ENCODE measurements around the gene TCF3.

Gene TCF3

GRCh38 chr19:1676351-1677266 lies 24.2 kb upstream of the TCF3 start:
- TF ChIP-seq GATA3 (IDR thresholded peaks at IDR 0.05; ENCODE audit: low read depth, low read length) (no peak), GATA2 (IDR thresholded peaks at IDR 0.05; ENCODE audit: low read depth, low read length) (no peak)

- TF ChIP-seq GATA2 (IDR thresholded peaks at IDR 0.05; ENCODE audit: low read depth, low read length) (peak; percentile 83), GATA3 (IDR thresholded peaks at IDR 0.05; ENCODE audit: low read depth, low read length) (no peak)
These were observed 23.4 kb upstream of the TCF3 start for GRCh38 chr19:1675633-1676350.

- no peak for TF ChIP-seq GATA3 (IDR thresholded peaks at IDR 0.05; ENCODE audit: low read depth, low read length)
These were observed 21.9 kb upstream of the TCF3 start for GRCh38 chr19:1674293-1674679.

- TF ChIP-seq GATA3 (IDR thresholded peaks at IDR 0.05; ENCODE audit: low read depth, low read length) (no peak), GATA2 (IDR thresholded peaks at IDR 0.05; ENCODE audit: low read depth, low read length) (no peak)
These were observed 21.4 kb upstream of the TCF3 start for GRCh38 chr19:1673645-1674292.

- TF ChIP-seq GATA3 (IDR thresholded peaks at IDR 0.05; ENCODE audit: low read depth, low read length): no peak
- no peak for TF ChIP-seq GATA2 (IDR thresholded peaks at IDR 0.05; ENCODE audit: low read depth, low read length)
These were observed 20.6 kb upstream of the TCF3 start for GRCh38 chr19:1672769-1673644.

- no peak for TF ChIP-seq GATA2 (IDR thresholded peaks at IDR 0.05; ENCODE audit: low read depth, low read length)
These were observed 19.8 kb upstream of the TCF3 start for GRCh38 chr19:1672038-1672768.

- no peak for TF ChIP-seq GATA3 (IDR thresholded peaks at IDR 0.05; ENCODE audit: low read depth, low read length)
- no peak for TF ChIP-seq GATA2 (IDR thresholded peaks at IDR 0.05; ENCODE audit: low read depth, low read length)
These were observed 19.3 kb upstream of the TCF3 start for GRCh38 chr19:1671716-1672037.

GRCh38 chr19:1668486-1669270 lies 16.3 kb upstream of the TCF3 start:
- TF ChIP-seq GATA3 (IDR thresholded peaks at IDR 0.05; ENCODE audit: low read depth, low read length): no peak

- TF ChIP-seq GATA2 (IDR thresholded peaks at IDR 0.05; ENCODE audit: low read depth, low read length): no peak
- no peak for TF ChIP-seq GATA3 (IDR thresholded peaks at IDR 0.05; ENCODE audit: low read depth, low read length)
These were observed 15.7 kb upstream of the TCF3 start for GRCh38 chr19:1668048-1668485.

- TF ChIP-seq GATA3 (IDR thresholded peaks at IDR 0.05; ENCODE audit: low read depth, low read length): no peak
- TF ChIP-seq GATA2 (IDR thresholded peaks at IDR 0.05; ENCODE audit: low read depth, low read length): no peak
These were observed 13.2 kb upstream of the TCF3 start for GRCh38 chr19:1665565-1666047.

- TF ChIP-seq GATA2 (IDR thresholded peaks at IDR 0.05; ENCODE audit: low read depth, low read length) (no peak), GATA3 (IDR thresholded peaks at IDR 0.05; ENCODE audit: low read depth, low read length) (no peak)
These were observed 11.4 kb upstream of the TCF3 start for GRCh38 chr19:1663852-1664251.

- TF ChIP-seq GATA3 (IDR thresholded peaks at IDR 0.05; ENCODE audit: low read depth, low read length) (no peak), GATA2 (IDR thresholded peaks at IDR 0.05; ENCODE audit: low read depth, low read length) (no peak)
These were observed 9.6 kb upstream of the TCF3 start for GRCh38 chr19:1661995-1662394.

All from SH-SY5Y (cell line).